Measurements from ENCODE around the gene VTN.
A peak's percentile ranks its signal among the peaks of the same experiment; 100 is the strongest.

VTN gene

DNA sequence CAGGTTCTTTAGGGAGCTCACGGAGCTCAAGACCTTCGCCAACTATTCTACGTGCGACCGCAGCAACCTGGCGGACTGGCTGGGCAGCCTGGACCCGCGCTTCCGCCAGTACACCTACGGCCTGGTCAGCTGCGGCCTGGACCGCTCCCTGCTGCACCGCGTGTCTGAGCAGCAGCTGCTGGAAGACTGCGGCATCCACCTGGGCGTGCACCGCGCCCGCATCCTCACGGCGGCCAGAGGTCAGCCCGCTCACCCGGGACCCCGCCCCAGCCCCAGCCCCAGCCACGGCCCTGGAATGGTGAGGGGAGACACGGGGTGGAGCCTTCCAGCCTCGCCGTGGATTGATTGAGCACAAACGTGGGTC, 14.9 kb upstream of the VTN start:
- ChIA-PET CTCF (no interaction called here), POLR2A (ENCODE audit: low non-redundant PET) (no interaction called here)
- DNase-seq (ENCODE audit: low spot score), result no peak
- TF ChIP-seq, protein P1, sequence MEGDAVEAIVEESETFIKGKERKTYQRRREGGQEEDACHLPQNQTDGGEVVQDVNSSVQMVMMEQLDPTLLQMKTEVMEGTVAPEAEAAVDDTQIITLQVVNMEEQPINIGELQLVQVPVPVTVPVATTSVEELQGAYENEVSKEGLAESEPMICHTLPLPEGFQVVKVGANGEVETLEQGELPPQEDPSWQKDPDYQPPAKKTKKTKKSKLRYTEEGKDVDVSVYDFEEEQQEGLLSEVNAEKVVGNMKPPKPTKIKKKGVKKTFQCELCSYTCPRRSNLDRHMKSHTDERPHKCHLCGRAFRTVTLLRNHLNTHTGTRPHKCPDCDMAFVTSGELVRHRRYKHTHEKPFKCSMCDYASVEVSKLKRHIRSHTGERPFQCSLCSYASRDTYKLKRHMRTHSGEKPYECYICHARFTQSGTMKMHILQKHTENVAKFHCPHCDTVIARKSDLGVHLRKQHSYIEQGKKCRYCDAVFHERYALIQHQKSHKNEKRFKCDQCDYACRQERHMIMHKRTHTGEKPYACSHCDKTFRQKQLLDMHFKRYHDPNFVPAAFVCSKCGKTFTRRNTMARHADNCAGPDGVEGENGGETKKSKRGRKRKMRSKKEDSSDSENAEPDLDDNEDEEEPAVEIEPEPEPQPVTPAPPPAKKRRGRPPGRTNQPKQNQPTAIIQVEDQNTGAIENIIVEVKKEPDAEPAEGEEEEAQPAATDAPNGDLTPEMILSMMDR (conservative IDR thresholded peaks at IDR 0.05; ENCODE audit: low read depth), result no peak
- no peak overlapping the region for H3K27ac ChIP-seq

DNA sequence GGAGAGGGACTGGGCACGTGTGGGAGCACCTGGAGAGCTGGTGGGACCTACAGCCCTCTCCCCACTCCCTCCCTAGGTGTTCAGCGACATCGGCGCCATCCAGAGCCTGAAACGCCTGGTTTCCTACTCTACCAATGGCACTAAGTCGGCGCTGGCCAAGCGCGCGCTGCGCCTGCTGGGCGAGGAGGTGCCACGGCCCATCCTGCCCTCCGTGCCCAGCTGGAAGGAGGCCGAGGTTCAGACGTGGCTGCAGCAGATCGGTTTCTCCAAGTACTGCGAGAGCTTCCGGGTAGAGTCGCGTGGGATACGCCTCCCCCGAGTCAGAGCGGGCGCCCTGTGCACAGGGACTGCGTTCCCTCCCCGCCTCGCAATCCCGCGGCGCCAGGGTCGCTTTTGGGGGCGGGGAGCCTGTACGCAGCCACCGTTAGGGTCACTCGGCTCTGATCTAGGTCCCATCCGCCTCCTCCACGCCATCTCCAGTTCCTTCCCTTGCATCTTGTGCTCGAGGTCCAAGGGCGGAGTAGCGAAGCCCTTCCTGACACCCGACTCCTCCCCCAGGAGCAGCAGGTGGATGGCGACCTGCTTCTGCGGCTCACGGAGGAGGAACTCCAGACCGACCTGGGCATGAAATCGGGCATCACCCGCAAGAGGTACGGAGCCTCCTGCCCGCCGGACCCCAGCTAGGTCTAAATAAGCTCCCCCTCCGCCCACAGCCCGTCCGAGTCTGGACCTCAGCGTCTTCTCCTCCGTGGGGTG, 14.4 kb upstream of the VTN start:
- ChIA-PET POLR2A (ENCODE audit: low non-redundant PET) (no interaction called here), CTCF (interaction anchor here (1.2 kb wide), 1 partner anchor 33 kb away, joined by 4 read pairs; no protein-coding TSS in a partner anchor)
- no peak for DNase-seq (ENCODE audit: low spot score)
- TF ChIP-seq, protein P1 (conservative IDR thresholded peaks at IDR 0.05; ENCODE audit: low read depth), result no peak
- H3K27ac ChIP-seq, result peak overlapping the region; percentile 40

- POLR2A ChIA-PET (ENCODE audit: low non-redundant PET), result no interaction called here
- no peak for DNase-seq (ENCODE audit: low spot score)
- CTCF ChIA-PET, result interaction anchor here (0.6 kb wide), 2 partner anchors 29 to 154 kb away, joined by 3 to 4 read pairs; no protein-coding TSS in a partner anchor
- TF ChIP-seq, protein P1 (conservative IDR thresholded peaks at IDR 0.05; ENCODE audit: low read depth), result no peak
- H3K27ac ChIP-seq, result peak overlapping the region; percentile 80
Measured at GRCh38 chr17:28381141-28381825, 11.2 kb upstream of the VTN start.

DNA sequence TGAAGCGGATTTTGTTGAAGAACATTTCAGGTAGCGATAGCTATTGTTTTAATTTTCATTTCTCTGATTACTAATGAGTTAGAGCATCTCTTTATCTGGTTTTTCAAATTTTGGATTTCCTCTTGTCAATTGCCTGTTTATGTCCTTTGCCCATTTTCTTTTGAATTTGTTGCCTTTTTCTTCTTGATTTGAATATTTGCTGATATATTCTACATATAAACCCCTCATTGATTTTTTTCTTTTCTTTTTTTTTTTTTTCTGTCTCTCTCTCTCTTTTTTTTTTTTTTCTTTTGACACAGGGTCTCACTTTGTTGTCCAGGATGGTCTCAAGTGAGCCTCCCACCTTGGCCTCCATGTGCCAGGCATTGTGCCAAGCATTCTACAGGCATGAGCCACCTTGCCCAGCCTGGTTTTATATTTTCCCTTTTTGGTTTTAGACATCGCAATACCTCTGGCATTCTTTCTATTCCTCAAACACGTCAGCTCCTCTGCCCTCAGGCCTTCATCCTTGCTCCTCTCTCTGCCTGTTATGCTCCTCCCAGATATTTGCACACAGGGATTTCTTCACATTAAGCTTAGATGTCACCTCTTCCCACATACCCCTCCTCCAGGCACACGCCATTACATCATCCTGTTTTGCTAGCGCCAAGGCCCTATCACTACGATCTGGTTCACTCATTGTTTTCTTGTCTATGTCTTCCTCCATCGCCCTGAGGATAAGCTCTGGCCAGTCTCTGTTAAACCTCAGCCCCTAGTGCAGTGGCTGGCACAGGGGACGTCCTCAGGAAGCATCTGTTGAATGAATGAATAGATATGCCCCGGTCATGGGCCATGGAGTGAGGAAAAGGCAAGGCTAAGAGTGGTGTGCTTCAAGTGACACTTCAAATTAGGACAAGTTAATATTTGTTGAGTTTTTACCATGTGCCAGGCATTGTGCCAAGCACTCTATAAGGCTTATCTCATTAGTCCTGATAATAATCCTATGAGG, 10.0 kb upstream of the VTN start:
- CTCF ChIA-PET, result interaction anchor here (0.5 to 0.9 kb wide), 5 partner anchors 10 to 147 kb away, joined by 3 to 5 read pairs (median 3); partner anchors contain the start of gene VTN
- POLR2A ChIA-PET (ENCODE audit: low non-redundant PET), result no interaction called here
- peak overlapping the region; percentile 80 for H3K27ac ChIP-seq
- TF ChIP-seq, protein P1 (conservative IDR thresholded peaks at IDR 0.05; ENCODE audit: low read depth), result no peak
- peak; percentile 90 for DNase-seq (ENCODE audit: low spot score)

- POLR2A ChIA-PET (ENCODE audit: low non-redundant PET), result no interaction called here
- TF ChIP-seq, protein P1 (conservative IDR thresholded peaks at IDR 0.05; ENCODE audit: low read depth), result no peak
- H3K27ac ChIP-seq, result no peak overlapping the region; the same call in 1 of the 2 replicates
- no peak for DNase-seq (ENCODE audit: low spot score)
- CTCF ChIA-PET, result interaction anchor here (0.6 kb wide), 1 partner anchor 91 kb away, joined by 8 read pairs; no protein-coding TSS in a partner anchor
Measured at GRCh38 chr17:28372945-28373274, 2.8 kb upstream of the VTN start.
